Gastrocnemius medialis (tissue), 4 donors: ENCODE results near the gene MAP2.

Experiments used
- CTCF ChIP-seq, 5 experiments: fragments of 450-650 bp in 3 of 5; fragments of 200-600 bp in 2 of 5; sonication (generic) in 2 of 5; IDR thresholded peaks in 4 of 5; conservative IDR thresholded peaks in 1 of 5; 1 replicate in 4 of 5; 2 replicates in 1 of 5; pipeline ENCODE4 v1.5.1; 2016 to 2019; ENCODE audit warnings: antibody characterized with exemption in 5 of 5, mild to moderate bottlenecking in 3 of 5, moderate library complexity in 3 of 5
- POLR2A ChIP-seq, 2 donors: fragments of 450-650 bp; IDR thresholded peaks; one replicate each; pipeline ENCODE4 v1.6.1; 2017; ENCODE audit warnings: antibody characterized with exemption in 2 of 2, mild to moderate bottlenecking in 2 of 2, moderate library complexity in 2 of 2

- TF ChIP-seq POLR2A (IDR thresholded peaks at IDR 0.05), result no peak
- TF ChIP-seq CTCF (IDR thresholded peaks at IDR 0.05 in 4 of 5, conservative IDR thresholded peaks at IDR 0.05 in 1 of 5), result no peak
These were observed 130.1 kb downstream of the MAP2 start for GRCh38 chr2:209553913-209554312.
